ENCODE results near the gene EFEMP1. TPM values are rescaled to one million over a fixed set of nuclear protein-coding genes. Genes with fewer than 3 reads are reported as not detected.

Gene EFEMP1
- total and polyA plus RNA-seq, 2 of the 13 experiments (the other 11 are each of a cell fraction or from before 2014, with no cell fraction given) = not detected

- no peak overlapping the region for H3K9ac ChIP-seq (ENCODE audit: insufficient read depth, low read depth, low read length)
- no TSS peak for BruUV-seq (replicated peaks)
- H3K27ac ChIP-seq (ENCODE audit: extremely low read length, insufficient read depth, low read length) = no peak overlapping the region
- H3K27me3 ChIP-seq (ENCODE audit: control insufficient read depth in 1 of 2, insufficient read depth in 2 of 2, low read length in 2 of 2) = no peaks in the 10 kb centered on the region; a peak in 1 of 5 replicates
- no peak overlapping the region for H3K4me2 ChIP-seq (ENCODE audit: low read depth, low read length)
- TF ChIP-seq ARID2 (CRISPR knock-in tag; IDR thresholded peaks at IDR 0.05; ENCODE audit: borderline replicate concordance) = no peak
- WGBS (ENCODE audit: low lambda C conversion rate) = 0% methylated on average over 2 of the region's 2 CpGs
- no peaks in the 10 kb centered on the region for H3K79me2 ChIP-seq (ENCODE audit: insufficient read depth, low read length)
- no peaks in the 10 kb centered on the region for H3K4me1 ChIP-seq (ENCODE audit: insufficient read depth, low read length)
- ATAC-seq = no peak
- intact Hi-C loops (cut with micrococcal nuclease; ENCODE audit: unreplicated experiment) = no loop called here
- no peaks in the 10 kb centered on the region for H4K20me1 ChIP-seq (ENCODE audit: insufficient read depth, low read length)
- no peak for FAIRE-seq
- no peak overlapping the region for H2AFZ ChIP-seq (ENCODE audit: low read length)
- no peak overlapping the region for H3K4me3 ChIP-seq (replicated peaks in 1 of 3; ENCODE audit: insufficient read depth in 1 of 3, low read depth in 2 of 3, low read length in 3 of 3)
- ChIA-PET CTCF (ENCODE audit: low intra/inter-chr PET ratio, low total read pairs) (no interaction called here), POLR2A (no interaction called here)
- in situ Hi-C loops (cut with HindIII; ENCODE audit: extremely low pct_ligation_motif_present, low pct_unique_long_range_greater_than_20kb) = no loop called here
- no peak for DNase-seq (ENCODE audit: low spot score)
- no peaks in the 10 kb centered on the region for H3K36me3 ChIP-seq (replicated peaks in 1 of 2; ENCODE audit: control insufficient read depth in 1 of 2, insufficient read depth in 2 of 2, low read length in 2 of 2)
- H3K9me3 ChIP-seq (ENCODE audit: low read length) = no peaks in the 10 kb centered on the region
Measured at GRCh38 chr2:55965276-55965675, 41.7 kb upstream of the EFEMP1 start.

- Histone ChIP-seq H4K20me1 (ENCODE audit: insufficient read depth, low read length) (no peaks in the 10 kb centered on the region), H2AFZ (ENCODE audit: low read length) (no peak overlapping the region), H3K4me1 (ENCODE audit: insufficient read depth, low read length) (no peaks in the 10 kb centered on the region), H3K9ac (ENCODE audit: insufficient read depth, low read depth, low read length) (no peak overlapping the region), H3K27ac (ENCODE audit: extremely low read length, insufficient read depth, low read length) (no peak overlapping the region), H3K36me3 (replicated peaks in 1 of 2; ENCODE audit: control insufficient read depth in 1 of 2, insufficient read depth in 2 of 2, low read length in 2 of 2) (no peaks in the 10 kb centered on the region), H3K4me3 (replicated peaks in 1 of 3; ENCODE audit: insufficient read depth in 1 of 3, low read depth in 2 of 3, low read length in 3 of 3) (no peak overlapping the region), H3K4me2 (ENCODE audit: low read depth, low read length) (no peak overlapping the region), H3K79me2 (ENCODE audit: insufficient read depth, low read length) (no peaks in the 10 kb centered on the region), H3K27me3 (ENCODE audit: control insufficient read depth in 1 of 2, insufficient read depth in 2 of 2, low read length in 2 of 2) (no peaks in the 10 kb centered on the region; a peak in 1 of 5 replicates), H3K9me3 (ENCODE audit: low read length) (no peaks in the 10 kb centered on the region)
- intact Hi-C loops (cut with micrococcal nuclease; ENCODE audit: unreplicated experiment) (no loop called here), in situ Hi-C loops (cut with HindIII; ENCODE audit: extremely low pct_ligation_motif_present, low pct_unique_long_range_greater_than_20kb) (loop anchor here (5.0 kb wide), 1 partner anchor 196 kb away; no protein-coding TSS in a partner anchor)
- no peak for FAIRE-seq
- 2% methylated on average over 3 of the region's 3 CpGs for WGBS (ENCODE audit: low lambda C conversion rate)
- POLR2A ChIA-PET = no interaction called here
- CTCF ChIA-PET (ENCODE audit: low intra/inter-chr PET ratio, low total read pairs) = interaction anchor here (3.6 kb wide), 1 partner anchor 191 kb away, joined by 38 read pairs; no protein-coding TSS in a partner anchor
- BruUV-seq (replicated peaks) = no TSS peak
- TF ChIP-seq ZNF20 (CRISPR knock-in tag; IDR thresholded peaks at IDR 0.05) (no peak), MBNL3 (CRISPR knock-in tag; conservative IDR thresholded peaks at IDR 0.05) (no peak), ZSCAN29 (CRISPR knock-in tag; conservative IDR thresholded peaks at IDR 0.05) (no peak), RFXANK (CRISPR knock-in tag; IDR thresholded peaks at IDR 0.05) (no peak), HHEX (CRISPR knock-in tag; IDR thresholded peaks at IDR 0.05) (no peak), MBD4 (IDR thresholded peaks at IDR 0.05; ENCODE audit: borderline replicate concordance, low read length) (no peak), THYN1 (CRISPR knock-in tag; IDR thresholded peaks at IDR 0.05; ENCODE audit: borderline replicate concordance, low read depth) (no peak), ZFP36 (IDR thresholded peaks at IDR 0.05; ENCODE audit: borderline replicate concordance, low read depth, low read length, partially characterized antibody) (no peak)
- TF ChIP-seq, protein P1, sequence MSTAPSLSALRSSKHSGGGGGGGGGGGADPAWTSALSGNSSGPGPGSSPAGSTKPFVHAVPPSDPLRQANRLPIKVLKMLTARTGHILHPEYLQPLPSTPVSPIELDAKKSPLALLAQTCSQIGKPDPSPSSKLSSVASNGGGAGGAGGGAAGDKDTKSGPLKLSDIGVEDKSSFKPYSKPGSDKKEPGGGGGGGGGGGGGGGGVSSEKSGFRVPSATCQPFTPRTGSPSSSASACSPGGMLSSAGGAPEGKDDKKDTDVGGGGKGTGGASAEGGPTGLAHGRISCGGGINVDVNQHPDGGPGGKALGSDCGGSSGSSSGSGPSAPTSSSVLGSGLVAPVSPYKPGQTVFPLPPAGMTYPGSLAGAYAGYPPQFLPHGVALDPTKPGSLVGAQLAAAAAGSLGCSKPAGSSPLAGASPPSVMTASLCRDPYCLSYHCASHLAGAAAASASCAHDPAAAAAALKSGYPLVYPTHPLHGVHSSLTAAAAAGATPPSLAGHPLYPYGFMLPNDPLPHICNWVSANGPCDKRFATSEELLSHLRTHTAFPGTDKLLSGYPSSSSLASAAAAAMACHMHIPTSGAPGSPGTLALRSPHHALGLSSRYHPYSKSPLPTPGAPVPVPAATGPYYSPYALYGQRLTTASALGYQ (CRISPR knock-in tag; IDR thresholded peaks at IDR 0.05) = no peak
- TF ChIP-seq, protein P2, sequence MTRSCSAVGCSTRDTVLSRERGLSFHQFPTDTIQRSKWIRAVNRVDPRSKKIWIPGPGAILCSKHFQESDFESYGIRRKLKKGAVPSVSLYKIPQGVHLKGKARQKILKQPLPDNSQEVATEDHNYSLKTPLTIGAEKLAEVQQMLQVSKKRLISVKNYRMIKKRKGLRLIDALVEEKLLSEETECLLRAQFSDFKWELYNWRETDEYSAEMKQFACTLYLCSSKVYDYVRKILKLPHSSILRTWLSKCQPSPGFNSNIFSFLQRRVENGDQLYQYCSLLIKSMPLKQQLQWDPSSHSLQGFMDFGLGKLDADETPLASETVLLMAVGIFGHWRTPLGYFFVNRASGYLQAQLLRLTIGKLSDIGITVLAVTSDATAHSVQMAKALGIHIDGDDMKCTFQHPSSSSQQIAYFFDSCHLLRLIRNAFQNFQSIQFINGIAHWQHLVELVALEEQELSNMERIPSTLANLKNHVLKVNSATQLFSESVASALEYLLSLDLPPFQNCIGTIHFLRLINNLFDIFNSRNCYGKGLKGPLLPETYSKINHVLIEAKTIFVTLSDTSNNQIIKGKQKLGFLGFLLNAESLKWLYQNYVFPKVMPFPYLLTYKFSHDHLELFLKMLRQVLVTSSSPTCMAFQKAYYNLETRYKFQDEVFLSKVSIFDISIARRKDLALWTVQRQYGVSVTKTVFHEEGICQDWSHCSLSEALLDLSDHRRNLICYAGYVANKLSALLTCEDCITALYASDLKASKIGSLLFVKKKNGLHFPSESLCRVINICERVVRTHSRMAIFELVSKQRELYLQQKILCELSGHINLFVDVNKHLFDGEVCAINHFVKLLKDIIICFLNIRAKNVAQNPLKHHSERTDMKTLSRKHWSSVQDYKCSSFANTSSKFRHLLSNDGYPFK (CRISPR knock-in tag; IDR thresholded peaks at IDR 0.05; ENCODE audit: borderline replicate concordance) = no peak
- ATAC-seq = no peak
- no peak for DNase-seq (ENCODE audit: low spot score)
Measured at GRCh38 chr2:55962915-55963314, 39.3 kb upstream of the EFEMP1 start.
